Tibial nerve (tissue), 4 donors: Measurements from ENCODE around the gene AFF2. TPM values are rescaled to one million over a fixed set of nuclear protein-coding genes. Genes with fewer than 3 reads are reported as not detected.

ENCODE experiments used
- DNase-seq, 2 donors: peaks; one replicate each; pipeline ENCODE4 v3.0.0-alpha.2; 2019; ENCODE audit warnings: low spot score in 2 of 2
- H3K27ac ChIP-seq, 4 donors: fragments of 200-600 bp; sonication (generic) in 3 of 4; one replicate each; pipeline ENCODE4 v1.5.1; 2017 to 2019; ENCODE audit warnings: mild to moderate bottlenecking in 1 of 4
- H3K27me3 ChIP-seq, 2 donors: fragments of 200-600 bp; sonication (generic) in 1 of 2; one replicate each; pipeline versions ENCODE4 v1.5.1 to v1.6.0; 2017 to 2019
- H3K36me3 ChIP-seq, 3 donors: fragments of 200-600 bp; sonication (generic); one replicate each; pipeline ENCODE4 v1.5.1; 2018 to 2019
- H3K4me1 ChIP-seq, 4 donors: fragments of 200-600 bp; sonication (generic) in 3 of 4; one replicate each; pipeline ENCODE4 v1.5.1; 2017 to 2019
- H3K4me3 ChIP-seq, 4 donors: fragments of 200-600 bp; sonication (generic) in 3 of 4; one replicate each; pipeline ENCODE4 v1.5.1; 2017 to 2019; ENCODE audit warnings: mild to moderate bottlenecking in 1 of 4, moderate library complexity in 1 of 4
- H3K9me3 ChIP-seq, 4 donors: fragments of 200-600 bp; sonication (generic) in 3 of 4; one replicate each; pipeline ENCODE4 v1.5.1; 2017 to 2019
- EP300 ChIP-seq, 2 donors: sonication (generic); formaldehyde crosslinking; IDR thresholded peaks; one replicate each; pipeline ENCODE4 v1.6.1; 2017; ENCODE audit warnings: antibody characterized with exemption in 2 of 2, mild to moderate bottlenecking in 1 of 2
- POLR2A ChIP-seq, 2 donors: fragments of 450-650 bp; IDR thresholded peaks; one replicate each; pipeline ENCODE4 v1.6.1; 2017; ENCODE audit warnings: antibody characterized with exemption in 2 of 2, mild to moderate bottlenecking in 2 of 2, moderate library complexity in 2 of 2
- WGBS, 2 donors: methylation state at CpG; one replicate each; pipeline ENCODE4 v1.1.5; 2018; 5-methylcytosine and 5-hydroxymethylcytosine counted together
- total RNA-seq, 4 donors: library from RNA; depleted of rRNA; stranded (reverse); fragments of >200 nt; gene quantifications; one replicate each; pipeline ENCODE4 v1.1.0, GENCODE V29; 2016
- TF ChIP-seq, protein P1 (sequence below), 5 experiments: fragments of 200-600 bp in 3 of 5; fragments of 450-650 bp in 2 of 5; sonication (generic) in 3 of 5; IDR thresholded peaks; one replicate each; pipeline ENCODE4 v1.5.1; 2016 to 2019; ENCODE audit warnings: antibody characterized with exemption in 5 of 5, mild to moderate bottlenecking in 3 of 5, moderate library complexity in 2 of 5

The AFF2 gene
- total RNA-seq, 4 donors from 2014 or later: 13.2 to 20.3 (median 16.1) TPM

DNA sequence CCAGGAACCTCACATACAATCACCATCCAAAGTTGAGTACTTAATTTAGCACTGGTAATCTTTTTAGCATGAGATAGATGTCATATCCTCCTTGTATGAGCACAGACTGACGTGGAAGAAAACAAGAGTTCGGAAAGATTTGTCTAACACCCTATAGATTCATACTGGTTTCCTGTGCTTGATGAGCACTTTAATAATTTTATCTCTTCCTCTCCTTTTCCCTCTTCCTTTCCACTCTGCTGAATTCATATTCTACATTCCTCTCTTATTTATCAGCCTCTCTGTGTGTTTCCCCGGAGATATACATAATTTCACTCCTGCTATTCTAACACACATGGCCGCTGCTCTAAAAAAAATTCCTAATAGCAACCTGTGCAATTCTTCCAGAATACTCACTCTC, 273.9 kb downstream of the AFF2 start:
- Histone ChIP-seq H3K4me3 (no peak overlapping the region), H3K9me3 (peaks cover 0 to 6% (median 3%) of the 10 kb centered on the region in 4 donors), H3K36me3 (no peaks in the 10 kb centered on the region), H3K4me1 (no peaks in the 10 kb centered on the region), H3K27me3 (no peaks in the 10 kb centered on the region), H3K27ac (no peak overlapping the region)
- 65 to 71% methylated on average over 4 of the region's 4 CpGs for WGBS, 2 donors
- no peak for DNase-seq
- TF ChIP-seq POLR2A (IDR thresholded peaks at IDR 0.05) (no peak), EP300 (IDR thresholded peaks at IDR 0.05) (no peak)
- TF ChIP-seq, protein P1, sequence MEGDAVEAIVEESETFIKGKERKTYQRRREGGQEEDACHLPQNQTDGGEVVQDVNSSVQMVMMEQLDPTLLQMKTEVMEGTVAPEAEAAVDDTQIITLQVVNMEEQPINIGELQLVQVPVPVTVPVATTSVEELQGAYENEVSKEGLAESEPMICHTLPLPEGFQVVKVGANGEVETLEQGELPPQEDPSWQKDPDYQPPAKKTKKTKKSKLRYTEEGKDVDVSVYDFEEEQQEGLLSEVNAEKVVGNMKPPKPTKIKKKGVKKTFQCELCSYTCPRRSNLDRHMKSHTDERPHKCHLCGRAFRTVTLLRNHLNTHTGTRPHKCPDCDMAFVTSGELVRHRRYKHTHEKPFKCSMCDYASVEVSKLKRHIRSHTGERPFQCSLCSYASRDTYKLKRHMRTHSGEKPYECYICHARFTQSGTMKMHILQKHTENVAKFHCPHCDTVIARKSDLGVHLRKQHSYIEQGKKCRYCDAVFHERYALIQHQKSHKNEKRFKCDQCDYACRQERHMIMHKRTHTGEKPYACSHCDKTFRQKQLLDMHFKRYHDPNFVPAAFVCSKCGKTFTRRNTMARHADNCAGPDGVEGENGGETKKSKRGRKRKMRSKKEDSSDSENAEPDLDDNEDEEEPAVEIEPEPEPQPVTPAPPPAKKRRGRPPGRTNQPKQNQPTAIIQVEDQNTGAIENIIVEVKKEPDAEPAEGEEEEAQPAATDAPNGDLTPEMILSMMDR (IDR thresholded peaks at IDR 0.05): no peak

DNA sequence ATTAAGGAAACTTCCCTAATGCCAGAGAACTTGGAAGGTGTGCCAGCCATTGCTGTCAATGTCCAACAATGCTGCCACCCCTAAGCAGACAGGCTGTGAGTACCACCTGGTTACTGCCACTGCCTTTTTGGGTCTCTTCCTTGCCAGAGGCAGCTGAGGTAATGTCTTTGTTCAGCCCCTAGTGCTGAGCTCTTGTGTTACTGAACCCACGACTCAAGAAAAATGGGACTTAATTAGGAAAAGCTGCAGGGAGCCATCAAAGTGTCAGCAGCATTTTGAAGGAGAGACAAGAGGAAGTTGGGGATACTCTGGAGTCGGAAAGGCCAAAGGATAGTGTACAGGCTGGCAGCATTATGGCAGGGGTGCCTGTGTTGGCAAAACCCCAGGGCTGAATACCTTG, 283.7 kb downstream of the AFF2 start:
- 64 to 80% methylated on average over 2 of the region's 2 CpGs for WGBS, 2 donors
- Histone ChIP-seq H3K27ac (no peak overlapping the region), H3K9me3 (no peaks in the 10 kb centered on the region), H3K4me1 (no peaks in the 10 kb centered on the region), H3K36me3 (no peaks in the 10 kb centered on the region), H3K27me3 (no peaks in the 10 kb centered on the region), H3K4me3 (no peak overlapping the region)
- no peak for TF ChIP-seq EP300 (IDR thresholded peaks at IDR 0.05)
- DNase-seq: no peak

DNA sequence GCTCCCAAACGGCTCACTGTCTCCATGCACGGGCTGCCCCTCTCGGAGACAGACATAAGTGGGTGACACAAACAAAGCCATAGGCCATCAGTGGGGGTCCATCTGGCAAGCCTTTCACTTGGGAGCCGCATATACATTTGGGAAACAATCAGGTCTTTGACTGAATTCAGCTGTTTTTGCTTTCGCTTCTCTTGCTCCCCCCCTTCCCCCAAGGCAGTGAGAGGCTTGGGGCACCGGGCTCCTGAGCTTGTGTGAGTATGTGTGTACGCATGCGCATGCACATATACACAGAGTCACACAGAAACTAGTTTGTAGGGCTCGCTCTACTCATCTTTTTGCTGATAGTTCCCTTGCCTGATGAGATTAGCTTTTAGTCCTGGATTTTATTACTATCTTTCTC, 284.4 kb downstream of the AFF2 start:
- TF ChIP-seq, protein P1 (IDR thresholded peaks at IDR 0.05): no peak
- no peaks in the 10 kb centered on the region for H3K9me3 ChIP-seq
- H3K4me3 ChIP-seq: no peak overlapping the region
- DNase-seq: no peak
- H3K27ac ChIP-seq: no peak overlapping the region
- no peaks in the 10 kb centered on the region for H3K27me3 ChIP-seq
- H3K4me1 ChIP-seq: no peaks in the 10 kb centered on the region
- no peaks in the 10 kb centered on the region for H3K36me3 ChIP-seq
- WGBS, 2 donors: 42 to 52% methylated on average over 9 of the region's 9 CpGs

DNA sequence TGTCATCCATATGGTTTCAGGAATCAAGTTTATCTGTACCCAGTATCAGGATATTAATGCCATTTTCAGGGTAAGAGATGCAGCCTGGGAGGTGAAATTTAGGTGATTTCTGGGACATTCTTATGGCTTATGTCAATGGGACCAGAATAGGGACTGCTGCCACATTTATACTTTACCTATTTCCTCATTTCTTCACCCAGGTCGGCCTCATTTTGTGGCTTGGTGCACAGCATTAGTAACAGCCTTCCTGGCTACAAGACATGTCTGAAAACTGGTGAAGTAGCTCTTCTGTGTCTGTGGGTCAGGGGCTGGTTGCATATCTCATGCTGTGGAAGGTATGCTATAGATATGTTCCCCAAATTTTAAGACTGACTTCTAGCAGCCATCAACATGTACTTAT, 284.8 kb downstream of the AFF2 start:
- TF ChIP-seq EP300 (IDR thresholded peaks at IDR 0.05): no peak
- no peak for TF ChIP-seq POLR2A (IDR thresholded peaks at IDR 0.05)
- TF ChIP-seq, protein P1 (IDR thresholded peaks at IDR 0.05): no peak
- Histone ChIP-seq H3K9me3 (no peaks in the 10 kb centered on the region), H3K36me3 (no peaks in the 10 kb centered on the region), H3K27me3 (no peaks in the 10 kb centered on the region), H3K4me1 (no peaks in the 10 kb centered on the region), H3K4me3 (no peak overlapping the region), H3K27ac (no peak overlapping the region)
- DNase-seq: no peak
- 41 to 75% methylated on average over 1 of the region's 1 CpG for WGBS, 2 donors

DNA sequence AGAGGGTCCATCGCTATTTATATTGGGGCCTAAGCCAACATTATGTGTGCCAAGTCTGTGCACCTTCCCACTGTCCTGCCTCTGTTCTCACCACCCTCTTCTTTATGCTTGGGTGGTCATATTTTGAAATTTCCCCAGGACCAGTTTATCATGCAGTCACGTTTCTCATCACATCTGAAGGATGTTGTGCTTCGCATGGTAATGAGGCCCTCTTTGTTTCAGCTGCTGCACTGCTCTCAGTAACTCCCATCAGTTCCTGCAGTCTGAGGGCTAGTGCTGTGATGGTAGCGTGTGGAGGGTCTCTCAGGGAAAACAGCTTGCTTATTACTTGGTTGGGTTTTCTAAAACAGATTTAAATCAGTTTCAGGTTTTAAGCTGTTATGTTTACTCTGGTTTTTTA, 288.0 kb downstream of the AFF2 start:
- H3K27me3 ChIP-seq: no peaks in the 10 kb centered on the region
- WGBS, 2 donors: 55 to 69% methylated on average over 4 of the region's 4 CpGs
- no peak overlapping the region for H3K4me3 ChIP-seq
- DNase-seq: no peak
- TF ChIP-seq, protein P1 (IDR thresholded peaks at IDR 0.05): no peak
- no peak for TF ChIP-seq EP300 (IDR thresholded peaks at IDR 0.05)
- TF ChIP-seq POLR2A (IDR thresholded peaks at IDR 0.05): no peak
- no peaks in the 10 kb centered on the region for H3K9me3 ChIP-seq
- H3K4me1 ChIP-seq: no peaks in the 10 kb centered on the region
- no peaks in the 10 kb centered on the region for H3K36me3 ChIP-seq
- H3K27ac ChIP-seq: no peak overlapping the region

DNA sequence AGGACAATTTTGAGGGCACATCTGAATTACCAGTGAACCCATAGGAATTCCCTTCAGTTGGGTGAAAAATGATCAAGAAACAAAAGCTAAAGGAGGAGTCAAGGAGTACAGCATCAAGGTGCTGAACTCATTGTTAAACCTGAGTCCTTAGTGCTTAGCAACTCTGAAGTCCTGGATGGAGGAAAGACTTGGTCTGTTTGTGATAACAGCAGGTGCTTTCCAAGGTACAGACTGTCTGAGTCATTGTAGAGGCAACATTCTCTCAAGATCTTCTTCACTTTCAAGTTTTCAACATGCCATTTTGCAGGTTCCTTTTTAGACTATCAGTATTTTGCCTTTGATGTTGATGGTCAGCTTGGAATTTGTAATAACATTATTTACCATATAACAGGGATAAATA, 293.9 kb downstream of the AFF2 start:
- Histone ChIP-seq H3K4me3 (no peak overlapping the region), H3K27ac (no peak overlapping the region), H3K9me3 (no peaks in the 10 kb centered on the region), H3K4me1 (no peaks in the 10 kb centered on the region), H3K36me3 (no peaks in the 10 kb centered on the region), H3K27me3 (no peaks in the 10 kb centered on the region)
- DNase-seq: no peak
- TF ChIP-seq, protein P1 (IDR thresholded peaks at IDR 0.05): no peak
- TF ChIP-seq POLR2A (IDR thresholded peaks at IDR 0.05): no peak
- TF ChIP-seq EP300 (IDR thresholded peaks at IDR 0.05): no peak
